8988T (cell line): ENCODE results near the gene PRKG1.
"Not testable (repeated sequence)": the region's sequence is repeated elsewhere in the genome, so short reads cannot be mapped to it uniquely, and the experiment has no call there.

Experiments used
- DNase-seq: peaks from one replicate; pipeline ENCODE4 v3.0.0; 2011

Gene PRKG1

GRCh38 chr10:51729822-51730555, 655.7 kb downstream of the PRKG1 start:
- DNase-seq, result no peak

DNA sequence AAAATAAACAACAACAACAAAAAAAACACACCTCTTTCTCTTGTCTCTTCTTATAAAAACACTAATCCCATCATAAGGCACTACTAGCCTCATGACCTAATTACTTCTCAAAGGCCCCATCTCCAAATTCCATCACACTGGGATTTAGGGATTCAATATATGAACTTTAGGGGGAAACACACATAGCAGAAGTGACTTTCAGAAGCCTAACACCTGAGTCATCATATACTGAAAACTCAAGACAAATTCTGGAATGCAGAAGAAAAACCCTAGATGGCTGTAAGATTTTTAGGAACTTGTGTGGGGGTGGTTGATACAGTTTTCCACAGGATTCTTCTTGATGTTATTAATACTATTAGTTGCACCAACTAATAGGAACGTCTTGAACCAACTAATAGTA, 658.8 kb downstream of the PRKG1 start:
- no peak for DNase-seq

- DNase-seq, result no peak
Observed at GRCh38 chr10:51743146-51743545, 668.9 kb downstream of the PRKG1 start.

- DNase-seq, result no peak
Observed at GRCh38 chr10:51744235-51745000, 670.1 kb downstream of the PRKG1 start.

- no peak for DNase-seq
Observed at GRCh38 chr10:51745397-51745796, 671.1 kb downstream of the PRKG1 start.

GRCh38 chr10:51747216-51747615, 672.9 kb downstream of the PRKG1 start:
- no peak for DNase-seq

DNA sequence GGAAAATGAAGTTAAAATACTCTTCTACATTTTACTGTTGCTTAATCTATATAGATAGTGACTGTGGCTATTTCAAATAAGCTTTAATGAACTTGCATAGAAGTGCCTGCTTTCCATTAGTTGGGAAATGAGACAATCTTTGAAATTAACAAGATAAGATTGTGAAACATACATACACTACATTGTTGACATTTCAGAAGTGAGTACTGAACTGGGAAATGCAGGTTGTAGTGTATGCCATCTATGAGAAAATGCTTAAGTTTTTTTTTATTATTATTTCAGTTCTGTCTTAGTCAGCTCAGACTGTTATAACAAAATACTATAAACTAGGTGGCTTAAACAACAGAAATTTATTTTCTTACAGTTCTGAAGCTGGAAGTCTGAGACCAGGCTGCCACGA, 674.7 kb downstream of the PRKG1 start:
- no peak for DNase-seq

DNA sequence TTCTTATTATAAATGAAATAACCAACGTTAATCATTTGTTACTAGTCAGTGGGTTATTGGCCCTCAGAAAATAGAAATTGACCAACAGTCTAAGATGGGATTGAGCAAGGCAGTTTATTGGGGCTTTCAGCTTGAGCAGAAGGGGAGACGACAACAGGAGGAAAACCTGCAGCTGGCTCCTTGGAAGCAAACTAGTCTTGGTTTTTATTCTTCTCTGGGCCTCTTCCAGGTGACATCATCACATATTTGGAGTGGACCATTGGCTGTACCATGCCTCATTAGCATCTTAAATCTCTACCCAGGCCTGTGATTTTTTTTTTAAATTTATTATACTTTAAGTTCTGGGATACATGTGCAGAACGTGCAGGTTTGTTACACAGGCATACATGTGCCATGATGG, 684.1 kb downstream of the PRKG1 start:
- DNase-seq, result no peak

DNA sequence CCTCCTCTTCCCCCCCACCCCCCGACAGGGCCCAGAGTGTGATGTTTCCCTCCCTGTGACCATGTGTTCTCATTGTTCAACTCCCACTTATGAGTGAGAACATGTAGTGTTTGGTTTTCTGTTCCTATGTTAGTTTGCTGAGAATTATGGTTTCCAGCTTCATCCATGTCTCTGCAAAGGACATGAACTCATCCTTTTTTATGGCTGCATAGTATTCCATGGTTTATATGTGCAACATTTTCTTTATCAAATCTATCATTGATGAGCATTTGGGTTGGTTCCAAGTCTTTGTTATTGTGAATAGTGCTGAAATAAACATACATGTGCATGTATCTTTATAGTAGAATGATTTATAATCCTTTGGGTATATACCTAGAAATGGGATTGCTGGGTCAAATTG, 684.6 kb downstream of the PRKG1 start:
- DNase-seq, result not testable (repeated sequence)

DNA sequence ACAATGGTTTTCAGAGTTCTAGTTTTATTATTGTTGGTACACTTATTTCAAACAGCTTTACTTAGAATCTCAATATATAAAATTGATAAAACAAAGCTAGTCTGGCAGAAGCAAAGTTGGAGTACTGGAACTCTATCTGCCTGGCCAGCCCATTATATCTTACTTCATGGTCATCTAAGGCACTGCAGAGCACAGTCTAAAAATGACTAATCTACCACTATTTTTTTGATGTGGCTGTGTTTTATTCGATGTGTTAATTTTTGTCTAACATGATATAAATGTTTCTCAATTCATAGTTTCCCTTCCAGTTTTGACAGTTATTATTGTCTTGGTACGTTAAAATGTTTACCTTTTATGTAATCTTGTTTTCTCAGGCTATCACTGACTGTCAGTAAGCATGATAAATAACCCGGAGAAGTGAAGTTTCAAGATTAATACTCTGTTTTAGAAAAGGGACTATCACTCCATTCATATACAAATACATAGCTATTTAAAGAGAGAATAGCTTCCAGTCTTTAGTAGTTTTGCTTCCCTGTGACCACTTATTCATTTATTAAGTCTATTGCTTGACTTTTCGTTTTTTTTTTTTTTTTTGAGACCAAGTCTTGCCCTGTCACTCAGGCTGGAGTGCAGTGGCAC, 685.7 kb downstream of the PRKG1 start:
- no peak for DNase-seq

GRCh38 chr10:51760864-51761640, 686.8 kb downstream of the PRKG1 start:
- no peak for DNase-seq

- no peak for DNase-seq
Observed at GRCh38 chr10:51763746-51764145, 689.5 kb downstream of the PRKG1 start.

- no peak for DNase-seq
Observed at GRCh38 chr10:51765284-51765971, 691.1 kb downstream of the PRKG1 start.

DNA sequence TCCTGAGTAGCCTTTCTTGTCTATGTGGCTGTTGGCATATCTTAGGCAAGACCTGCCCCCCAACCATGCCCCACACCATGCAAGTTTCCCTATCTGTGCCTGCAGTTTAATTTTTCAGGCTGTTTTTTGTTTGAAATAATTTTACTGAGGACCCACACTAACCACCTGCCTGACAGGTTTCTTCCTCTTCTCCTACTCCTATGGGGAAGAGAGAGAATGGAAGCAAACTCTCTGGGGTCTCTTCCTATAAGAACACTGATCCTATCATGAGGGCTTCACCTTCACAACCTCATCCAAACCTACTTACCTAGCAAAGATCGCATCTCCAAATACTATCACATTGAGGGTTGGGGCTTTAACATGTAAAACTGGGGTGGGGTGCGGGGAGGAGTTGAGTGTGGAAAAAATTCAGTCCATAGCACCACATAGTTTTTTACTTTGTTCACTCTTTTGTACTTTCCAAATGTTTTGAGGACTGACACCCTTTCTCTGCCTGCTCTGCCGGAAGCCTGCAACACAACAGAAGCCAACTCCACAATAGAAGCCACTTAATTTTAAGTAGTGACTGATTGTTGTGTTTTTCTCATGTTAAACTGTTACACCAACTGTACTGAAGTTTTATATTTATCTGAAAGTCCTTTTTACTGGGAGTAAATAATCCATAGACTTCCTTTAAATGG, 692.3 kb downstream of the PRKG1 start:
- DNase-seq, result no peak

DNA sequence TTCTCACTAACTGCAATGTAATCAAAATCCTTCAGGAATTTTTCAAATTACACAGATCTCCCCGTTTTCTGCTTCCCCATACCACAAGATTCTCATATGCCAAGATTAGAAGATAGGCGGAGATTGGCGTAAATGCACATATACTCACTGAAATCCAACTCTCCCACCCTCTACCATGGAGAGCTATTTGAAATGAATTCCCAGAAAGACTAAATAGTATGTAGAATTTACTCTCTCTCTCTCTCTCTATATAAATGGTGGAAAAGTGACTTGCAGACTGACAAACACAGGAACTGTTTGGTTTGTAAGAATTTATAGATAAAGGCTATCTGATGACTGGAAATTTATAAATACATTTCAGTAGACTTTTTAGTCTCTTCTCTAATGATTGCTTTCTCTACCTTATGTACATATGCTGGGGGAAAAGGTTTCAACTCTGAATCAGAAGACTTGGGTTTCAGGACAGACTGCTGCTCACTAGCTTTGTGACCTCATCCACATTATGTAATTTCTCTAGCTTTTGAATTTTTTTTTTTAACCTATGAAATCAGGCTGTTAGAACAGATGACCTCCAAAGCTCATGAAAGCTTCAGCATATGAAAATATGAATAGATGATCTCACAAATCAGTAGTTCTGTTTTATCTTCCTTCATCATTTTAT, 692.9 kb downstream of the PRKG1 start:
- no peak for DNase-seq

DNA sequence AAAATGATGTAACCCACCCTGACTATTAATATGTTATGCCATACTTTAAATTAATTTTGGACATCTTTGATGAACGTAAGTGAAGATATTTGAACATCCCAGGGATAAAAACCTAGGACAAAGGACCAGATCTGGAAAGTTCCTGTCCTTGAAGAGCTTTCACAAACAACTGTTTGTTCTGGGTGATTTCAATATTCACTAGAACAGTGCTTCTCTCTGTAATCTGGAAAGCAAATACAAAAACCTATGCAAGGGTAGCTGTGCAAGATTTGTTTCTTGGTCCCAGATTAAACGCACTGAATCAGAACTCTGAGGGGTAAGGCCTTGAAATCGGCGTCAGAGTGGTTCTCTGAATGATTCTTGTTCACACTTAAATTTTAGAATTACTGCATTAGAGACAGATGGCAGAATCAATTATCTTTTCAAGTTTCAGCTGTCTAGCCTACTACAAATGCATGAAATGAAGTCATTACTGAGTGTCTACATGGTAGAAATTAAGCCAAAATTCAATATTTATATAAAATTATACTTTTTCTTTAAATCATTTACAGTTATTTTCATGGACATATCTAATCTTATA, 694.7 kb downstream of the PRKG1 start:
- DNase-seq, result no peak

- no peak for DNase-seq
Observed at GRCh38 chr10:51770709-51771108, 696.4 kb downstream of the PRKG1 start.

- DNase-seq, result no peak
Observed at GRCh38 chr10:51772387-51772786, 698.1 kb downstream of the PRKG1 start.

DNA sequence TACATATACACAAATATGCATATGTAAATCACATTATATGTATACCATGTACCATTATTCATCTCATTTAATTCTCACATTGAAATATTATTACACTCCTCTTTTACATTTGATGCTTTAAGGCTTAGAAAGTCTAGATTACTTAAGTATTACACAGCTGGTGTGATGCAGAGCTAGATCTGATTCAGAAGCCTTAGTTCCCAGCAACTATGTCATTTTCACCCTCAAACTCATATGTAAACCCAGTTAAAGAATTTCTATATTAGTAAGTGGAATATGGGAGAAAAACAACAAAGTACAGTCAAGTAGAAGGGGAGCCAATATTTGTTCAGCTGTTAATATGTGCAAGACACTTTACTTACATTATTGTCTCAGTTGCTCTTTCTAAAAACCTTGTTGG, 699.4 kb downstream of the PRKG1 start:
- DNase-seq, result no peak

DNA sequence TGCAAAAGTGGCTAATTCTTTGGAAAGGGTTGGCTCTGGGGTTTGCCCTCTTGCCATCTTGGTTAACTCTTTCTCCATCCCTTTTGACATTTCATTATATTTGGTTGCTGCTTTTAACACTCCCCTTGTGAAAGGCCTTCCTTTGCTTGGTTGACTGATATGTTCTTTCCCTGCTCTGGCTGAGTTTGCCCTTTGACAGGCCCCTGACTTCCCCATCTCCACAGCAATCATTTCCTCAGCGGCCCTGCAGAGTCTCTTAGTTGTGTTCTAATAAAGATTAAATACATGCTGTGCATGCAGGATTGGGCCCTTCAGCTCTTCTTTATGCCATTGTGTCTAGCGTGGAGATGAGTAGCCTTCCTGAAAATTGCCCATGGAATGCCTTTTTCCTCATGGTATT, 709.7 kb downstream of the PRKG1 start:
- no peak for DNase-seq
